ENCODE measurements around the gene SIDT2.

GRCh38 chr11:117229931-117230285 is 51.4 kb downstream of the SIDT2 start:
- TF ChIP-seq POLR2A (IDR thresholded peaks at IDR 0.05; ENCODE audit: control extremely low read depth in 1 of 2, low read depth in 2 of 2, low read length in 2 of 2) (no peak), CTCF (IDR thresholded peaks at IDR 0.05; ENCODE audit: control extremely low read depth in 1 of 3, insufficient read depth in 1 of 3, low read depth in 1 of 3, low read length in 3 of 3) (no peak), CEBPB (IDR thresholded peaks at IDR 0.05; ENCODE audit: low read depth, low read length) (no peak), SP1 (IDR thresholded peaks at IDR 0.05; ENCODE audit: low read depth, low read length) (no peak), SIRT6 (IDR thresholded peaks at IDR 0.05; ENCODE audit: low read length) (no peak), YY1 (IDR thresholded peaks at IDR 0.05; ENCODE audit: low read depth, low read length) (no peak), EP300 (IDR thresholded peaks at IDR 0.05; ENCODE audit: borderline replicate concordance in 1 of 2, low read depth in 2 of 2, low read length in 2 of 2) (no peak), POLR2AphosphoS5 (IDR thresholded peaks at IDR 0.05; ENCODE audit: low read depth, low read length) (no peak), RAD21 (IDR thresholded peaks at IDR 0.05 in 1 of 2, conservative IDR thresholded peaks at IDR 0.05 in 1 of 2; ENCODE audit: low read depth in 2 of 2, low read length in 2 of 2) (no peak), CHD2 (IDR thresholded peaks at IDR 0.05; ENCODE audit: low read length) (no peak), EZH2 (IDR thresholded peaks at IDR 0.05; ENCODE audit: low read depth, low read length, severe bottlenecking) (no peak)
- TF ChIP-seq, protein P1, sequence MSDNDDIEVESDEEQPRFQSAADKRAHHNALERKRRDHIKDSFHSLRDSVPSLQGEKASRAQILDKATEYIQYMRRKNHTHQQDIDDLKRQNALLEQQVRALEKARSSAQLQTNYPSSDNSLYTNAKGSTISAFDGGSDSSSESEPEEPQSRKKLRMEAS (IDR thresholded peaks at IDR 0.05) = no peak

Data from H1 (cell line).